A549 (cell line): ENCODE measurements around the gene PRKG1.

Experiments
- CEBPB ChIP-seq, 2 experiments: fragments of >200 bp in 1 of 2; sonication (Bioruptor Twin) in 1 of 2; formaldehyde crosslinking in 1 of 2; IDR thresholded peaks; 2 replicates each; pipeline ENCODE4 v1.6.1; 2012 to 2016
- CHD4 ChIP-seq: fragments of 200-600 bp; sonication (generic); IDR thresholded peaks from 2 replicates; pipeline ENCODE4 v1.6.1; 2016; ENCODE audit warnings: antibody characterized with exemption, mild to moderate bottlenecking, borderline replicate concordance
- EHMT2 ChIP-seq: fragments of 200-600 bp; sonication (generic); IDR thresholded peaks from 2 replicates; pipeline ENCODE4 v1.6.1; 2016; ENCODE audit warnings: antibody characterized with exemption, low read depth, mild to moderate bottlenecking, moderate library complexity
- GATA3 ChIP-seq: IDR thresholded peaks from 2 replicates; pipeline ENCODE4 v1.6.1; 2012; ENCODE audit warnings: borderline replicate concordance
- KDM1A ChIP-seq: fragments of 200-600 bp; sonication (generic); IDR thresholded peaks from 2 replicates; pipeline ENCODE4 v1.6.1; 2016; ENCODE audit warnings: low read depth, mild to moderate bottlenecking
- MAZ ChIP-seq: fragments of 150-350 bp; IDR thresholded peaks from 2 replicates; pipeline ENCODE4 v1.6.1; 2014; ENCODE audit warnings: antibody characterized with exemption, low read depth, low read length, borderline replicate concordance
- PHF8 ChIP-seq: fragments of 200-600 bp; sonication (generic); IDR thresholded peaks from 2 replicates; pipeline ENCODE4 v1.6.1; 2016; ENCODE audit warnings: low read depth, mild to moderate bottlenecking, antibody characterized with exemption, moderate library complexity, borderline replicate concordance
- POLR2A ChIP-seq: IDR thresholded peaks from 2 replicates; pipeline ENCODE4 v1.6.1; 2012; ENCODE audit warnings: mild to moderate bottlenecking, low read length
- RARB ChIP-seq: fragments of 250-450 bp; sonication (Bioruptor Pico); IDR thresholded peaks from 2 replicates; pipeline ENCODE4 v1.8.0; 2021; ENCODE audit warnings: mild to moderate bottlenecking, moderate library complexity
- RCOR1 ChIP-seq: fragments of 150-350 bp; IDR thresholded peaks from 2 replicates; pipeline ENCODE4 v1.6.1; 2014; ENCODE audit warnings: antibody characterized with exemption, low read length, low read depth
- RFX5 ChIP-seq: fragments of 450-650 bp; IDR thresholded peaks from 2 replicates; pipeline ENCODE4 v1.7.1; 2014; ENCODE audit warnings: antibody characterized with exemption, mild to moderate bottlenecking, moderate library complexity
- TF ChIP-seq, protein P1 (sequence below): fragments of >200 bp; sonication (Bioruptor Twin); formaldehyde crosslinking; IDR thresholded peaks from 3 replicates; pipeline ENCODE4 v1.5.1; 2016
- TF ChIP-seq, protein P2 (sequence below): fragments of 200-600 bp; sonication (generic); IDR thresholded peaks from 2 replicates; pipeline ENCODE4 v1.6.1; 2016; ENCODE audit warnings: antibody characterized with exemption, mild to moderate bottlenecking, moderate library complexity
- TF ChIP-seq, protein P3 (sequence below): IDR thresholded peaks from 2 replicates; pipeline ENCODE4 v1.6.1; 2012; ENCODE audit warnings: low read depth, borderline replicate concordance

DNA sequence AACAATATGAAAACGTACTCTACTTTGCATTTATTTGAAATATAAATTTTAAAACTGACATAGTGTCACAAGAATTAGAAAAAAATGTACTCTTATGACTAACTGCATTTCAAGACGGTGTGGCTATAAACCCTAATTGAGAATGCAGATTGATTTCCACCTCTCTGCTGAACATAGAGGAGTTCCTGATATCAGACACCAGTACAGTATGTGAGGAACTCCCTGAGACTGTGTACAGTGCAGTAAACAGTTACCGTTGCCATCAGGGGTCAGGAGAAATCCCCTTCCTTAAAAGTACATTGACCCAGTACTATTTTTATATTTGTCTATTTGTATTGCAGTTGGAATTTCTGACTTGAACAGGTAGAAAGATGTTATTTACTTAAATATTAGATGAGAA is 1178.0 kb downstream of the PRKG1 start:
- no peak for TF ChIP-seq EHMT2
- TF ChIP-seq, protein P1, sequence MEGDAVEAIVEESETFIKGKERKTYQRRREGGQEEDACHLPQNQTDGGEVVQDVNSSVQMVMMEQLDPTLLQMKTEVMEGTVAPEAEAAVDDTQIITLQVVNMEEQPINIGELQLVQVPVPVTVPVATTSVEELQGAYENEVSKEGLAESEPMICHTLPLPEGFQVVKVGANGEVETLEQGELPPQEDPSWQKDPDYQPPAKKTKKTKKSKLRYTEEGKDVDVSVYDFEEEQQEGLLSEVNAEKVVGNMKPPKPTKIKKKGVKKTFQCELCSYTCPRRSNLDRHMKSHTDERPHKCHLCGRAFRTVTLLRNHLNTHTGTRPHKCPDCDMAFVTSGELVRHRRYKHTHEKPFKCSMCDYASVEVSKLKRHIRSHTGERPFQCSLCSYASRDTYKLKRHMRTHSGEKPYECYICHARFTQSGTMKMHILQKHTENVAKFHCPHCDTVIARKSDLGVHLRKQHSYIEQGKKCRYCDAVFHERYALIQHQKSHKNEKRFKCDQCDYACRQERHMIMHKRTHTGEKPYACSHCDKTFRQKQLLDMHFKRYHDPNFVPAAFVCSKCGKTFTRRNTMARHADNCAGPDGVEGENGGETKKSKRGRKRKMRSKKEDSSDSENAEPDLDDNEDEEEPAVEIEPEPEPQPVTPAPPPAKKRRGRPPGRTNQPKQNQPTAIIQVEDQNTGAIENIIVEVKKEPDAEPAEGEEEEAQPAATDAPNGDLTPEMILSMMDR: no peak
- no peak for TF ChIP-seq PHF8
- no peak for TF ChIP-seq MAZ
- TF ChIP-seq CHD4: no peak
- no peak for TF ChIP-seq POLR2A
- TF ChIP-seq KDM1A: no peak
- TF ChIP-seq RFX5: no peak
- TF ChIP-seq CEBPB (IDR thresholded peaks at IDR 0.05): no peak
- TF ChIP-seq, protein P2, sequence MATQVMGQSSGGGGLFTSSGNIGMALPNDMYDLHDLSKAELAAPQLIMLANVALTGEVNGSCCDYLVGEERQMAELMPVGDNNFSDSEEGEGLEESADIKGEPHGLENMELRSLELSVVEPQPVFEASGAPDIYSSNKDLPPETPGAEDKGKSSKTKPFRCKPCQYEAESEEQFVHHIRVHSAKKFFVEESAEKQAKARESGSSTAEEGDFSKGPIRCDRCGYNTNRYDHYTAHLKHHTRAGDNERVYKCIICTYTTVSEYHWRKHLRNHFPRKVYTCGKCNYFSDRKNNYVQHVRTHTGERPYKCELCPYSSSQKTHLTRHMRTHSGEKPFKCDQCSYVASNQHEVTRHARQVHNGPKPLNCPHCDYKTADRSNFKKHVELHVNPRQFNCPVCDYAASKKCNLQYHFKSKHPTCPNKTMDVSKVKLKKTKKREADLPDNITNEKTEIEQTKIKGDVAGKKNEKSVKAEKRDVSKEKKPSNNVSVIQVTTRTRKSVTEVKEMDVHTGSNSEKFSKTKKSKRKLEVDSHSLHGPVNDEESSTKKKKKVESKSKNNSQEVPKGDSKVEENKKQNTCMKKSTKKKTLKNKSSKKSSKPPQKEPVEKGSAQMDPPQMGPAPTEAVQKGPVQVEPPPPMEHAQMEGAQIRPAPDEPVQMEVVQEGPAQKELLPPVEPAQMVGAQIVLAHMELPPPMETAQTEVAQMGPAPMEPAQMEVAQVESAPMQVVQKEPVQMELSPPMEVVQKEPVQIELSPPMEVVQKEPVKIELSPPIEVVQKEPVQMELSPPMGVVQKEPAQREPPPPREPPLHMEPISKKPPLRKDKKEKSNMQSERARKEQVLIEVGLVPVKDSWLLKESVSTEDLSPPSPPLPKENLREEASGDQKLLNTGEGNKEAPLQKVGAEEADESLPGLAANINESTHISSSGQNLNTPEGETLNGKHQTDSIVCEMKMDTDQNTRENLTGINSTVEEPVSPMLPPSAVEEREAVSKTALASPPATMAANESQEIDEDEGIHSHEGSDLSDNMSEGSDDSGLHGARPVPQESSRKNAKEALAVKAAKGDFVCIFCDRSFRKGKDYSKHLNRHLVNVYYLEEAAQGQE: no peak
- no peak for TF ChIP-seq GATA3
- TF ChIP-seq RCOR1: no peak
- TF ChIP-seq, protein P3, sequence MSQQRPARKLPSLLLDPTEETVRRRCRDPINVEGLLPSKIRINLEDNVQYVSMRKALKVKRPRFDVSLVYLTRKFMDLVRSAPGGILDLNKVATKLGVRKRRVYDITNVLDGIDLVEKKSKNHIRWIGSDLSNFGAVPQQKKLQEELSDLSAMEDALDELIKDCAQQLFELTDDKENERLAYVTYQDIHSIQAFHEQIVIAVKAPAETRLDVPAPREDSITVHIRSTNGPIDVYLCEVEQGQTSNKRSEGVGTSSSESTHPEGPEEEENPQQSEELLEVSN: no peak
- TF ChIP-seq RARB: no peak
